PC-3 (cell line): Measurements from ENCODE around the gene CERS6. TPM values are rescaled to one million over a fixed set of nuclear protein-coding genes. Genes with fewer than 3 reads are reported as not detected.

Source experiments
- ATAC-seq: fragments of 200-7000 bp; cut with Tn5 transposase; 2 replicates; pipeline ENCODE4 v1.9.1; 2020; ENCODE audit warnings: mild to moderate bottlenecking, moderate library complexity
- BruUV-seq: library from RNA; stranded (reverse); fragments of 400-500 nt; replicated peaks from 2 replicates; lab custom pipeline; 2021; lab: Mats Ljungman, UMichigan
- CTCF ChIA-PET: fragments of 300-600 bp; sonication (Branson Sonifier 250); formaldehyde crosslinking; loops from one replicate; lab custom pipeline; 2022; ENCODE audit warnings: antibody characterized with exemption; lab: Charles Lee
- POLR2A ChIA-PET: fragments of 300-600 bp; sonication (Branson Sonifier 250); formaldehyde crosslinking; loops from one replicate; lab custom pipeline; 2022; ENCODE audit warnings: antibody characterized with exemption; ENCODE audit not compliant: unreplicated experiment; lab: Charles Lee
- DNase-seq: peaks from one replicate; pipeline ENCODE4 v3.0.0-alpha.2; 2015
- H2AFZ ChIP-seq: fragments of 300-600 bp; sonication (generic); 2 replicates; pipeline ENCODE4 v1.6.0; 2016; ENCODE audit warnings: antibody characterized with exemption, low read length
- H3F3A ChIP-seq: fragments of 300-600 bp; sonication (generic); one replicate; pipeline ENCODE4 v1.6.0; 2017; ENCODE audit warnings: antibody characterized with exemption, low read length, control low read depth, mild to moderate bottlenecking; ENCODE audit not compliant: unreplicated experiment
- H3K27ac ChIP-seq: fragments of 300-600 bp; sonication (generic); 2 replicates; pipeline ENCODE4 v1.5.1; 2016; ENCODE audit warnings: mild to moderate bottlenecking, low read length
- H3K27me3 ChIP-seq: fragments of 300-600 bp; sonication (generic); 2 replicates; pipeline ENCODE4 v1.6.1; 2016; ENCODE audit warnings: low read length, mixed read lengths
- H3K36me3 ChIP-seq: fragments of 300-600 bp; sonication (generic); 2 replicates; pipeline ENCODE4 v1.6.1; 2016; ENCODE audit warnings: low read depth, mixed run types, low read length, mixed read lengths
- H3K4me1 ChIP-seq: fragments of 300-600 bp; sonication (generic); 2 replicates; pipeline ENCODE4 v1.5.1; 2016; ENCODE audit warnings: low read length; ENCODE audit not compliant: insufficient read depth
- H3K4me2 ChIP-seq: fragments of 300-600 bp; sonication (generic); 2 replicates; pipeline ENCODE4 v1.6.0; 2016; ENCODE audit warnings: low read length
- H3K4me3 ChIP-seq: fragments of 300-600 bp; sonication (generic); 2 replicates; pipeline ENCODE4 v1.5.1; 2016; ENCODE audit warnings: mild to moderate bottlenecking, low read length, mixed read lengths
- H3K79me2 ChIP-seq: fragments of 300-600 bp; sonication (generic); 2 replicates; pipeline ENCODE4 v1.6.1; 2017; ENCODE audit warnings: low read length, mixed read lengths
- H3K9ac ChIP-seq: fragments of 300-600 bp; sonication (generic); 2 replicates; pipeline ENCODE4 v1.6.0; 2016; ENCODE audit warnings: mild to moderate bottlenecking, low read length
- H3K9me2 ChIP-seq: fragments of 300-600 bp; sonication (generic); replicated peaks from 2 replicates; pipeline ENCODE4 v1.6.1; 2016; ENCODE audit warnings: mixed run types, low read length, mixed read lengths
- H3K9me3 ChIP-seq: fragments of 300-600 bp; sonication (generic); 2 replicates; pipeline ENCODE4 v1.6.1; 2016; ENCODE audit warnings: low read length, mixed read lengths
- H4K20me1 ChIP-seq: fragments of 300-600 bp; sonication (generic); 2 replicates; pipeline ENCODE4 v1.6.1; 2016; ENCODE audit warnings: low read length, mixed read lengths
- CTCF ChIP-seq: fragments of 300-600 bp; sonication (generic); conservative IDR thresholded peaks from 2 replicates; pipeline ENCODE4 v1.5.1; 2017; ENCODE audit warnings: antibody characterized with exemption, low read depth, mild to moderate bottlenecking, low read length
- EZH2 ChIP-seq: fragments of 300-600 bp; sonication (generic); IDR thresholded peaks from one replicate; pipeline ENCODE4 v1.6.1; 2017; ENCODE audit warnings: antibody characterized with exemption, mild to moderate bottlenecking, low read length; ENCODE audit not compliant: unreplicated experiment
- EZH2phosphoT487 ChIP-seq: fragments of 300-600 bp; sonication (generic); IDR thresholded peaks from 2 replicates; pipeline ENCODE4 v1.6.1; 2018; ENCODE audit warnings: mild to moderate bottlenecking, antibody characterized with exemption, low read length, borderline replicate concordance
- intact Hi-C: fragments of 100-400 bp; cut with micrococcal nuclease; formaldehyde crosslinking; loops from 2 replicates; pipeline ENCODE4 v1.9.0; 2023
- total RNA-seq: library from RNA; depleted of rRNA; stranded (reverse); fragments of >200 nt; gene quantifications from 2 replicates; pipeline ENCODE4 v1.2.3, GENCODE V29; 2014

Gene CERS6
- total RNA-seq, 1 experiment from 2014 or later, result 24.2 TPM

- no peak overlapping the region for H3K27ac ChIP-seq
- no peak overlapping the region for H3K9ac ChIP-seq
- no peak overlapping the region for H2AFZ ChIP-seq
- H3F3A ChIP-seq, result no peaks in the 10 kb centered on the region
- ATAC-seq, result no peak
- intact Hi-C loops, result no loop called here
- no peaks in the 10 kb centered on the region for H3K9me3 ChIP-seq
- DNase-seq, result no peak
- no peaks in the 10 kb centered on the region for H4K20me1 ChIP-seq
- no peaks in the 10 kb centered on the region for H3K79me2 ChIP-seq
- H3K27me3 ChIP-seq, result no peaks in the 10 kb centered on the region
- CTCF ChIA-PET, result no interaction called here
- no peaks in the 10 kb centered on the region for H3K4me1 ChIP-seq
- no peak overlapping the region for H3K4me2 ChIP-seq
- no peak for TF ChIP-seq CTCF
- TF ChIP-seq EZH2phosphoT487, result no peak
- TF ChIP-seq EZH2, result no peak
- POLR2A ChIA-PET, result no interaction called here
- no TSS peak for BruUV-seq
- H3K36me3 ChIP-seq, result no peaks in the 10 kb centered on the region
- H3K9me2 ChIP-seq, result no peaks in the 10 kb centered on the region
- no peak overlapping the region for H3K4me3 ChIP-seq
Observed at GRCh38 chr2:168559187-168559586, 103.1 kb downstream of the CERS6 start.

GRCh38 chr2:168560817-168561499 lies 104.9 kb downstream of the CERS6 start:
- TF ChIP-seq CTCF, result no peak
- no peak for TF ChIP-seq EZH2
- no peak for TF ChIP-seq EZH2phosphoT487
- H3K27me3 ChIP-seq, result no peaks in the 10 kb centered on the region
- H2AFZ ChIP-seq, result no peak overlapping the region
- no TSS peak for BruUV-seq
- no peaks in the 10 kb centered on the region for H3K36me3 ChIP-seq
- CTCF ChIA-PET, result no interaction called here
- no peaks in the 10 kb centered on the region for H3K79me2 ChIP-seq
- DNase-seq, result no peak
- intact Hi-C loops, result no loop called here
- no peaks in the 10 kb centered on the region for H3K9me3 ChIP-seq
- H3K4me1 ChIP-seq, result no peaks in the 10 kb centered on the region
- H3K4me2 ChIP-seq, result no peak overlapping the region
- no peaks in the 10 kb centered on the region for H3F3A ChIP-seq
- H3K27ac ChIP-seq, result no peak overlapping the region
- no peaks in the 10 kb centered on the region for H3K9me2 ChIP-seq
- POLR2A ChIA-PET, result no interaction called here
- ATAC-seq, result no peak
- no peaks in the 10 kb centered on the region for H4K20me1 ChIP-seq
- H3K9ac ChIP-seq, result no peak overlapping the region
- no peak overlapping the region for H3K4me3 ChIP-seq

- ChIA-PET CTCF (no interaction called here), POLR2A (no interaction called here)
- Histone ChIP-seq H2AFZ (no peak overlapping the region), H3K27me3 (no peaks in the 10 kb centered on the region), H3K9me3 (no peaks in the 10 kb centered on the region), H3K36me3 (no peaks in the 10 kb centered on the region), H3K27ac (no peak overlapping the region), H3K9ac (no peak overlapping the region), H3K4me2 (no peak overlapping the region), H3K79me2 (no peaks in the 10 kb centered on the region), H3K4me1 (no peaks in the 10 kb centered on the region), H3F3A (no peaks in the 10 kb centered on the region), H3K4me3 (no peak overlapping the region), H3K9me2 (no peaks in the 10 kb centered on the region), H4K20me1 (no peaks in the 10 kb centered on the region)
- TF ChIP-seq CTCF (no peak), EZH2phosphoT487 (no peak), EZH2 (no peak)
- no TSS peak for BruUV-seq
- intact Hi-C loops, result no loop called here
- ATAC-seq, result no peak
- DNase-seq, result no peak
Observed at GRCh38 chr2:168561991-168562390, 105.9 kb downstream of the CERS6 start.
